Measurements from ENCODE around the gene PNISR. TPM values are rescaled to one million over a fixed set of nuclear protein-coding genes. Genes with fewer than 3 reads are reported as not detected.
A peak's percentile ranks its signal among the peaks of the same experiment; 100 is the strongest.

Gene PNISR
- total and polyA plus RNA-seq, 2 of the 13 experiments (the other 11 are each of a cell fraction or from before 2014, with no cell fraction given), result 43.0 to 48.0 TPM

- TF ChIP-seq FOXO4 (CRISPR knock-in tag; conservative IDR thresholded peaks at IDR 0.05) (0 out of 2 replicates have a peak, but pooled peaks have one; percentile 63), DR1 (CRISPR knock-in tag; IDR thresholded peaks at IDR 0.05) (peak; percentile 42; the same call in 1 of the 2 replicates), MIER3 (CRISPR knock-in tag; IDR thresholded peaks at IDR 0.05; ENCODE audit: borderline replicate concordance) (peak; percentile 68; the same call in 1 of the 2 replicates), NFRKB (IDR thresholded peaks at IDR 0.05) (peak; percentile 95), STAG1 (CRISPR knock-in tag; IDR thresholded peaks at IDR 0.05) (no peak), ZNF558 (CRISPR knock-in tag; IDR thresholded peaks at IDR 0.05; ENCODE audit: borderline replicate concordance) (peak; percentile 40; the same call in 1 of the 2 replicates), BCL6 (CRISPR knock-in tag; IDR thresholded peaks at IDR 0.05) (peak; percentile 31; the same call in 1 of the 2 replicates), USF2 (IDR thresholded peaks at IDR 0.05; ENCODE audit: low read depth, low read length) (peak; percentile 88), USF2 (CRISPR knock-in tag; IDR thresholded peaks at IDR 0.05; ENCODE audit: borderline replicate concordance) (peak; percentile 91; the same call in 1 of the 2 replicates), ISX (CRISPR knock-in tag; conservative IDR thresholded peaks at IDR 0.05) (0 out of 2 replicates have a peak, but pooled peaks have one; percentile 44), ZIK1 (CRISPR knock-in tag; IDR thresholded peaks at IDR 0.05; ENCODE audit: borderline replicate concordance, low read depth) (no peak; the same call in 1 of the 2 replicates), HMG20B (CRISPR knock-in tag; conservative IDR thresholded peaks at IDR 0.05) (no peak), ZNF207 (IDR thresholded peaks at IDR 0.05; ENCODE audit: borderline replicate concordance) (no peak), DNMT3B (CRISPR knock-in tag; conservative IDR thresholded peaks at IDR 0.05) (peak; percentile 20; the same call in 1 of the 2 replicates), ZBTB38 (CRISPR knock-in tag; IDR thresholded peaks at IDR 0.05) (peak; percentile 5; the same call in 1 of the 2 replicates), ZNF431 (CRISPR knock-in tag; IDR thresholded peaks at IDR 0.05; ENCODE audit: borderline replicate concordance, low read depth) (no peak; the same call in 1 of the 2 replicates), MEIS1 (CRISPR knock-in tag; IDR thresholded peaks at IDR 0.05; ENCODE audit: borderline replicate concordance) (0 out of 2 replicates have a peak, but pooled peaks have one; percentile 70), ZGPAT (CRISPR knock-in tag; IDR thresholded peaks at IDR 0.05) (peak; percentile 56; the same call in 1 of the 2 replicates), LCORL (IDR thresholded peaks at IDR 0.05) (peak; percentile 59; the same call in 1 of the 2 replicates), LCORL (CRISPR knock-in tag; IDR thresholded peaks at IDR 0.05) (0 out of 2 replicates have a peak, but pooled peaks have one; percentile 16), ZNF768 (CRISPR knock-in tag; IDR thresholded peaks at IDR 0.05) (no peak), ZNF773 (CRISPR knock-in tag; IDR thresholded peaks at IDR 0.05; ENCODE audit: borderline replicate concordance) (0 out of 2 replicates have a peak, but pooled peaks have one; percentile 28), NONO (IDR thresholded peaks at IDR 0.05) (no peak), NONO (CRISPR knock-in tag; conservative IDR thresholded peaks at IDR 0.05) (peak; percentile 74)
Measured at GRCh38 chr6:99424761-99425646, at the start of gene PNISR (continued).

All from HepG2 (cell line).